Tibial nerve (tissue), 4 donors: ENCODE data around the gene ZBED1. TPM values are rescaled to one million over a fixed set of nuclear protein-coding genes. Genes with fewer than 3 reads are reported as not detected.
"Not testable (repeated sequence)": the region's sequence is repeated elsewhere in the genome, so short reads cannot be mapped to it uniquely, and the experiment has no call there.

Experiments
- DNase-seq, 2 donors: peaks; one replicate each; pipeline ENCODE4 v3.0.0-alpha.2; 2019; ENCODE audit warnings: low spot score in 2 of 2
- H3K27ac ChIP-seq, 4 donors: fragments of 200-600 bp; sonication (generic) in 3 of 4; one replicate each; pipeline ENCODE4 v1.5.1; 2017 to 2019; ENCODE audit warnings: mild to moderate bottlenecking in 1 of 4
- H3K27me3 ChIP-seq, 2 donors: fragments of 200-600 bp; sonication (generic) in 1 of 2; one replicate each; pipeline versions ENCODE4 v1.5.1 to v1.6.0; 2017 to 2019
- H3K36me3 ChIP-seq, 3 donors: fragments of 200-600 bp; sonication (generic); one replicate each; pipeline ENCODE4 v1.5.1; 2018 to 2019
- H3K4me1 ChIP-seq, 4 donors: fragments of 200-600 bp; sonication (generic) in 3 of 4; one replicate each; pipeline ENCODE4 v1.5.1; 2017 to 2019
- H3K4me3 ChIP-seq, 4 donors: fragments of 200-600 bp; sonication (generic) in 3 of 4; one replicate each; pipeline ENCODE4 v1.5.1; 2017 to 2019; ENCODE audit warnings: mild to moderate bottlenecking in 1 of 4, moderate library complexity in 1 of 4
- H3K9me3 ChIP-seq, 4 donors: fragments of 200-600 bp; sonication (generic) in 3 of 4; one replicate each; pipeline ENCODE4 v1.5.1; 2017 to 2019
- CTCF ChIP-seq, 5 experiments: fragments of 200-600 bp in 3 of 5; fragments of 450-650 bp in 2 of 5; sonication (generic) in 3 of 5; IDR thresholded peaks; one replicate each; pipeline ENCODE4 v1.5.1; 2016 to 2019; ENCODE audit warnings: antibody characterized with exemption in 5 of 5, mild to moderate bottlenecking in 3 of 5, moderate library complexity in 2 of 5
- EP300 ChIP-seq, 2 donors: sonication (generic); formaldehyde crosslinking; IDR thresholded peaks; one replicate each; pipeline ENCODE4 v1.6.1; 2017; ENCODE audit warnings: antibody characterized with exemption in 2 of 2, mild to moderate bottlenecking in 1 of 2
- POLR2A ChIP-seq, 2 donors: fragments of 450-650 bp; IDR thresholded peaks; one replicate each; pipeline ENCODE4 v1.6.1; 2017; ENCODE audit warnings: antibody characterized with exemption in 2 of 2, mild to moderate bottlenecking in 2 of 2, moderate library complexity in 2 of 2
- WGBS, 2 donors: methylation state at CpG; one replicate each; pipeline ENCODE4 v1.1.5; 2018; 5-methylcytosine and 5-hydroxymethylcytosine counted together
- total RNA-seq, 4 donors: library from RNA; depleted of rRNA; stranded (reverse); fragments of >200 nt; gene quantifications; one replicate each; pipeline ENCODE4 v1.1.0, GENCODE V29; 2016

The ZBED1 gene
- total RNA-seq, 4 donors from 2014 or later, result 35.6 to 68.2 (median 48.2) TPM

GRCh38 chrX:2511326-2511725 lies 10.6 kb upstream of the ZBED1 start:
- DNase-seq, result no peak
- Histone ChIP-seq H3K36me3 (no peaks in the 10 kb centered on the region), H3K9me3 (no peaks in the 10 kb centered on the region), H3K4me1 (no peaks in the 10 kb centered on the region), H3K27ac (no peak overlapping the region), H3K4me3 (no peak overlapping the region), H3K27me3 (no peaks in the 10 kb centered on the region)
- 96 to 100% methylated on average over 6 of the region's 6 CpGs for WGBS, 2 donors
- TF ChIP-seq POLR2A (IDR thresholded peaks at IDR 0.05), result no peak
- TF ChIP-seq CTCF (IDR thresholded peaks at IDR 0.05), result no peak
- no peak for TF ChIP-seq EP300 (IDR thresholded peaks at IDR 0.05)

DNA sequence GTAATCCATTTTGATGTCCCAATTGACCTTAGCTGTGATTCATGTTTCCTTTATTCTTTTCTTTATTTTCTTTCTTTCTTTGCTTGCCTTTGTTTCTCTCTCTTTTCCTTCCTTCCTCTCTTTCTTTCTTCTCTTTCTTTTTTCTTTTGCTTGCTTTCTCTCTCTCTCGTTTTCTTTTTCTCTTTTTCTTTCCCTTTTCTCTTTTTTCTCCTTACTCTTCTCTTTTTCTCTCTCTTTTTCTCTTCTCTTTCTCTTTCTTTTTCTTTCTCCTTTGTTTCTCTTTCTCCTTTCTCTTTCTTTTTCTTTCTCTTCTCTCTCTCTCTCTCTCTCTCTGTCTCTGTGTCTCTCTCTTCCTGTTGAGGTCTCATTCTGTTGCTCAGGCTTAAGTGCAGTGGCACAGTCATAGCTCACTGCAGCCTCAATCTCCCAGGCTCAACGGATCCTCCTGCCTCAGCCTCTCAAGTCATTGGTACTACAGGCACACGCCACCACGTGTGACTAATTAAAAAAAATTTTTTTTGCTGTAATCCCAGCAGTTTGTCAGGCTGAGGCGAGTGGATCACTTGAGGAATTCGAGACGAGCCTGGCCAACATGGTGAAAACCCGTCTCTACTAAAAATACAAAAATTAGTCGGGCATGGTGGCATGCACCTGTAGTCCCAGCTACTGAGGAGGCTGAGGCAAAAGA lies 8.0 kb upstream of the ZBED1 start:
- Histone ChIP-seq H3K27ac (no peak overlapping the region), H3K9me3 (no peaks in the 10 kb centered on the region), H3K36me3 (no peaks in the 10 kb centered on the region), H3K27me3 (no peaks in the 10 kb centered on the region), H3K4me1 (no peaks in the 10 kb centered on the region), H3K4me3 (no peak overlapping the region)
- TF ChIP-seq CTCF (IDR thresholded peaks at IDR 0.05) (no peak), EP300 (IDR thresholded peaks at IDR 0.05) (no peak), POLR2A (IDR thresholded peaks at IDR 0.05) (no peak)
- no peak for DNase-seq
- WGBS, 2 donors, result 81 to 84% methylated on average over 9 of the region's 9 CpGs

- no peak overlapping the region for H3K4me3 ChIP-seq
- no peak overlapping the region for H3K27ac ChIP-seq
- TF ChIP-seq POLR2A (IDR thresholded peaks at IDR 0.05) (no peak), EP300 (IDR thresholded peaks at IDR 0.05) (no peak), CTCF (IDR thresholded peaks at IDR 0.05) (no peak)
- H3K9me3 ChIP-seq, result no peaks in the 10 kb centered on the region
- DNase-seq, result no peak
- H3K27me3 ChIP-seq, result no peaks in the 10 kb centered on the region
- WGBS, 2 donors, result 52 to 60% methylated on average over 8 of the region's 8 CpGs
- H3K4me1 ChIP-seq, result no peaks in the 10 kb centered on the region
- no peaks in the 10 kb centered on the region for H3K36me3 ChIP-seq
These were observed 7.3 kb upstream of the ZBED1 start for GRCh38 chrX:2507904-2508627.

- H3K4me1 ChIP-seq, result no peaks in the 10 kb centered on the region
- H3K27me3 ChIP-seq, result peaks cover 0 to 2% of the 10 kb centered on the region in 2 donors
- H3K36me3 ChIP-seq, result no peaks in the 10 kb centered on the region
- H3K27ac ChIP-seq, result no peak overlapping the region
- H3K9me3 ChIP-seq, result no peaks in the 10 kb centered on the region
- 92 to 93% methylated on average over 3 of the region's 3 CpGs for WGBS, 2 donors
- no peak for DNase-seq
- no peak for TF ChIP-seq CTCF (IDR thresholded peaks at IDR 0.05)
- no peak overlapping the region for H3K4me3 ChIP-seq
These were observed 6.4 kb upstream of the ZBED1 start for GRCh38 chrX:2507196-2507595.

- H3K27ac ChIP-seq, H3K4me1 ChIP-seq, DNase-seq, H3K27me3 ChIP-seq, H3K36me3 ChIP-seq, H3K4me3 ChIP-seq, H3K9me3 ChIP-seq: not testable (repeated sequence)
- 91 to 93% methylated on average over 8 of the region's 8 CpGs for WGBS, 2 donors
These were observed 4.6 kb upstream of the ZBED1 start for GRCh38 chrX:2505341-2505740.
